ES-I3 (cell line): ENCODE results near the gene AK5.

Experiments
- H3K36me3 ChIP-seq: 2 replicates; pipeline ENCODE4 v1.6.1; 2013; ENCODE audit warnings: mild to moderate bottlenecking, low read length, control low read depth, moderate library complexity; ENCODE audit not compliant: insufficient read depth
- H3K4me1 ChIP-seq: 2 replicates; pipeline ENCODE4 v1.6.1; 2013; ENCODE audit warnings: mild to moderate bottlenecking, control low read depth, low read length; ENCODE audit not compliant: insufficient read depth
- H3K9ac ChIP-seq: 2 replicates; pipeline ENCODE4 v1.6.1; 2013; ENCODE audit warnings: low read depth, mild to moderate bottlenecking, low read length, moderate library complexity
- H3K9me3 ChIP-seq: 2 replicates; pipeline ENCODE4 v1.6.1; 2013; ENCODE audit warnings: mild to moderate bottlenecking, low read length, moderate library complexity; ENCODE audit not compliant: control insufficient read depth, insufficient read depth

The AK5 gene

GRCh38 chr1:77608893-77609292, 327.1 kb downstream of the AK5 start:
- H3K9me3 ChIP-seq = peaks cover 12% of the 10 kb centered on the region
- H3K9ac ChIP-seq = no peak overlapping the region
- no peaks in the 10 kb centered on the region for H3K36me3 ChIP-seq
- no peaks in the 10 kb centered on the region for H3K4me1 ChIP-seq
